NOMO-1 treated with dmso at 0.1 percent for 144 hours (cell line): ENCODE data around the gene GSTM3.
"Not testable (repeated sequence)": the region's sequence is repeated elsewhere in the genome, so short reads cannot be mapped to it uniquely, and the experiment has no call there.

Experiments
- DNase-seq: peaks from one replicate; lab custom pipeline; 2025; ENCODE audit not compliant: unreplicated experiment; lab: John Stamatoyannopoulos, UW

Gene GSTM3

DNA sequence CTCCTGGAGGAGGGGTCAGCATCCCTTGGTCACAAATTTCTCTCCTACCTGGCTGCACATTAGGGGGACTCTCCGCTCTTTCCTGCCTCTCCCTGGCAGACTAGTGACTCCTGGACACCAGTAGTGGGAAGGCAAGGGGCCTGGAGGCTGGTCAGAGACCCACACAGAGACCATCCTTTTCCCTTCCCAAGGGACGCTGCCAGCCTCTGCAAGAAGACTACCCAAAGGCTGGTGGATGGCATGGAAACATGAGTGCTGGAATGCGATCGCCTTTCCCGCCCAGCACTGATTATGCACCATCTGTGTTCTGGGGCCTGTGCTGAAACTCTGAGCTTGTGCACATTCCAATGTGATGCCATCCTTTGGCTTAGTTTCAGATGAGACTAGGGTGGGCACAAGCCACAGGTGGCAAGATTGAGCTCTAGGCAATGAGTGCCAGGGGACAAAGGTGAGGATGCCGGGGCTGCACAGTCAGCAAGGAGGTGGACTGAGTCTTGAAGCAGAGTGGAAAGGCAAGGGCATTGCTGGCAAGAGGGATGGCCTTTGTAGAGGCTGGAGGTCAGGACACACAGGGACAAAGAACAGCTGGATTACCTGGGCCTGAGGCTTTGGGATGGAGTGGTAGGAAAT, 35.5 kb upstream of the GSTM3 start:
- no peak for DNase-seq

DNA sequence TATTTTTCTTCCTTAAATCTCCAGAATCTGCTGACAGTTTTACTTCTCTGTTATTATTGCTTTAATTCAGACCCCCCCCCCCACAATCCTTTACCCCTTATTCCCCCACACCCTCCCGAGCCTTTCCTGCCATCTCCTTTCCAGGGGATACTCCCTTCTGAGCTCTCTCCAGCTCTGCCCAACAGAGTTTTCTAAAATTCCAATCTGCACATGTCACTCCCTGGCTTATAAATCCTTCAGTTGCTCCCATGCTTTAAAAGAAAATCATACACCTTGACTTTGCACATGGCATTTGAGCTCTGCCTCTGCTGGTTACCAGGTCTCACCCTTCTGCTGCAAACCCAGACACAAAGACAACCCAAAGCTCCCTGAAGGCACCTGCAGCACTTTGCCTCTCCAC, 34.6 kb upstream of the GSTM3 start:
- DNase-seq, result no peak

GRCh38 chr1:109773900-109774485, 33.2 kb upstream of the GSTM3 start:
- no peak for DNase-seq

- DNase-seq, result peak; percentile 54
These were observed 32.5 kb upstream of the GSTM3 start for GRCh38 chr1:109773203-109773899.

DNA sequence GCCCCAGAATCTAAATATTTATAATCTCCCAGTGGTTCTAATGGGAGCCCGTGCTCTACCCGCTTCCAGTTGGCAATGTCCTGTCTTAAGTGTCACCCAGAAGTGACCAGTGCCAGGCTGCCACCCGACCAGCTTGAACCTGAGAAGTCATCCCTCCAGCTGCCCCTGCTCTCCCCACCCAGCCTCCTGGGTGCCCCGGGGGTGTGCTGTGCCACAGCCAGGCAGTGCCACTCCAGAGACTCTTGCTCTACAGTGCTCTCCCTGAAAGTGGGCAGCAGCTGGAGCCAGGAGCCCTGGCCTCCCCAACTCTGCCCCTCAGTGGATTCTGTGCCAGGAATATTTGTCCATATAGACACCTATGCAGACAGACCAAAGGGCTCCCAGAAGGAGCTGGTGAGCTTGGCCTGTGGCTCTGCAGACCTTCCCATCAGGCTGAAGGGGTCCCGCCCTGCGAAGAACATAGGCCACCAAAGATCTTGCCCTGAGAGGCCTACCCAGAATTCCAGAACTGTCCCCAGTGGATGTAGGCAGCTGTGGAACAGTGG, 31.9 kb upstream of the GSTM3 start:
- DNase-seq, result no peak

DNA sequence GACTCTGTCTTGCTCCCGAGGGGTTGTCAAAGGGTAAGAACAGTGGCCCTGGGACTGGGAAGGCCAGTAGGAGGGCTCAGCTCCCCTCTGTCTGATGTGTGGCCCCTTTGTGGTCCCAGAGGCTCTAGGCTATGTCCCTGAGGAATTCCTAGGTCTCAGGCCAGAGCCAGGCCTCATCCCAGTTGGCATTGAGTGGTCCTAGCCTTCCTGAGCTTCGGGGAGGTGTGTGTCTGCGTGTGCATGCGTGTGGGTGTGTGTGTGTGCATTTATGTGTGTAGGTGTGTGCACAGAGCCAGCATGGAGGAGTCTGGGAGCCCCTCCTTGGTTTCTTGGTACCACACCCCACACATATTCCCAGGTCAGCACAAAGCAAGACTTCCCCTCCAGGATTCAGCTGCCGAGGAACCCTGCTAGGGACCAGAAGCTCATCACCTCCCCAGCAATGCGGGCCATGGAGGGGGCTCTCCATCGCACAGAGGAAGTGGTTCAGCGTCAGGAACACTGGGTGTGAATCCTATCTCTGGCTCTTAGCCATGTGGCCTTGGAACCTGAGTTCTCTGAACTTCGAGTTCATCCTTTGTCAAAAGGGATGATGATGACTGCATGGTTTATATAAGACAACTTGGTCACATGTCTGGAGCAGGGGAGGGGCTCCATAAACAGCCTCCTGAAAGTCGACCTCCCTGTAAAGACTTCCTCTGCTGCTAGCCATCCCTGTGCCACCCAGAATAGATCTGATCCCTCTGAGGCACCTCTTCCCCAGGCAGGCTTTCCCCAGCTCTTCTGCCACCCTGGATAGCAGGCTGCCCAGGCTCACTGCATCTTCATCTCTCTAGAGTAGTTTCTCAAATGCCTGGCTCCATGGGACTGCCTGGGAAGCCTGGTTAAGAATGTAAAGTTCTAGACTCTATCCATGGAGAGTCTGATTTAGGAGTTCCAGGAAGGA, 31.1 kb upstream of the GSTM3 start:
- no peak for DNase-seq

- DNase-seq, result no peak
These were observed 29.7 kb upstream of the GSTM3 start for GRCh38 chr1:109770331-109771095.

DNA sequence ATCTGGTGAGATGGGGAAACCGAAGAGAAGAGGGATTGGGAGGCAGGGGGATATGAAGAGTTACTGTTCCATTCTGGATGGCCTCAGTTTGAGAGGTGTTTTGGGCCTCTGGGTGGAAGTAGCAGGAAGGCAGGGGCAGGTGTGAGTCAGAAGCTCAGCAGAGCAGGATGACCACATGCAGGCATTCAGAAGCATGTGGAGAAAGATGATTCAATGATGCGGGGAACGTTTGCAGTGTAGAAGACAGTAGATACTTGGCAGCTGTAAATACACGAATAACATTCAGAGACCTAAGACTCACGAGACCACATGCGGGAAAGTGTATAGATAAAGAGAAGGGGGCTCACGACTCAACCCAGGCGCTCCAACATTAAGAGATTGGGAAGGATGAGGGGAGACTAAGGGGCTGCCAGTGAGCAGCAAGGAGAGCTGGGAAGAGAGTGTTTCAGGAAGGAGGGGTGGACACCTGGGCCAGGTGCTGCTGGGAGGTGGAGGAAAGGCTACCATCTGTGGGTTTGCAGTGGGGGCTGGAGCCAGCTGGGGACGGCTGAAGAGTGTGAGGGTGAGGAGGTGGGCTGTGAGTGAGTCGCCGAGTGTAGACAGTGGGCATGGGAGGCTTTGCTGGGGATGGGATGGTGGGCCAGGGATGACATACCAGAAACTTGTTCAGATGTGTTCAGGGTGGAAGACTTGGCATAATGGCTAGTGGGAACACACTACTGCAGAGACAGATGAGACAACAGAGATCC, 28.7 kb upstream of the GSTM3 start:
- no peak for DNase-seq

DNA sequence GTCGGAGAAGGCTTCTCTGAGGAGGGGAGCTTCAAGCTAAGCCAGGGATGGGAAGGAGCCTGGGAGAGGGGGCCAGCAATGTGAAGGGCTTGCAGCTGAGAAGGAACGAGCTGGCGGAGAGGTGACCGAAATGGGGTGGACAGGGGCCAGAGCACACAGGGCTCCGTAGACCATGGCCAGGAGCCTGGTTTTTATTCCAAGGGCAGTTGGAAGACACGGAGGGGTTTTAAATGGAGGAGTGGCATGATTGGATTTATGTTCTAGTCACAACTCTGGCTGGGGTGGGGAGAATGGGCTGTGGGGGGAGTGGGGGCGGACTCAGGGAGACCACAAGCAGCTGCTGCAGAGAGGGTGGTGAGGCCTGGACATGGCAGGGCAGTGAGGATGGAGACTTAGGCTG, 28.0 kb upstream of the GSTM3 start:
- no peak for DNase-seq

DNA sequence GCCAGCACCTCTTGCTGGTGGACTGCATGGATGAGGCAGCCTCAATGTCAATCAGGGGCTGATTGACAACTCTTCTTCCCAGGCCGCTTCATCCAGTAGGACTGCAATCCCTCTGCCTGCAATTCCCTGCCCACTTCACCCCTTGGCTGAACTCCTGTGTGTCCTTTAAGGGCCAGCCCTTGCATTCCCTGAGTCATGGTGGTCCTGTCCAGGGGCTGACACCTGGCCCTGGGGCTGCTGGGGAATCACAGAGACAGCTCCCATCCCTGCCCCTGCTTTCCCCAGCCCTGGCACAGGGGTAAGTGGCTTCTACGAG, 27.5 kb upstream of the GSTM3 start:
- no peak for DNase-seq

DNA sequence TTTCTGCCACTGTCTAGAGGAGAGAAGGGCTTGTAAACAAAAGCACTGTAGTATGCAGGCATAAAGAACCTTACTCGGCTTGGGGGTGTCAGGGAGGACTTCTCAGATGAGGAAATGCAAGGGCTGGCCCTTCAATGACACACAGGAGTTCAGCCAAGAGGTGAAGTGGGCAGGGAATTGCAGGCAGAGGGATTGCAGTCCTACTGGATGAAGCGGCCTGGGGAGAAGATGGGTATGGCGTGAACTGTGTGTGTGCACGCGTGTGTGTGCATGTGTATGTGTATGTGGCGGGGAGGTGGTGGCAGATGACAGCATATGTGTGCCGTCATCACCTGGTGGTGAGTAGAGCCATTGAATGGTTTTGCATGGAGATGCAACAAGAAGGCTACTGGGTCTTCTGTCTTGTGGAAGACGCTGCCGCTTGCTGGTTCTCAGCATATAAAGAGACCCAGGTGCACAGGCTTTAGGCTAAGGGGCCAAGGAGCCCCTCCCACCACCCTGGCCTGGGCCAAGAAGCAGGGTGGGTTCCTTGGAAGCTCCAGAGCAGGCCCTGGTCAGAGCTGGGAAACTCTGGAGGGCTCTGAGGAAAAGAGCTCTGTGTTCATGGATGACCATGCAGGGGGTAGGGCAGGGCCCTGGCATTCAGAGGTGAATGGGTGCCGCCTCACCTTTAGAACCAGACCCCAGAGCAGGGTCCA, 26.9 kb upstream of the GSTM3 start:
- DNase-seq, result no peak

- DNase-seq, result not testable (repeated sequence)
These were observed 26.3 kb upstream of the GSTM3 start for GRCh38 chr1:109766991-109767636.

DNA sequence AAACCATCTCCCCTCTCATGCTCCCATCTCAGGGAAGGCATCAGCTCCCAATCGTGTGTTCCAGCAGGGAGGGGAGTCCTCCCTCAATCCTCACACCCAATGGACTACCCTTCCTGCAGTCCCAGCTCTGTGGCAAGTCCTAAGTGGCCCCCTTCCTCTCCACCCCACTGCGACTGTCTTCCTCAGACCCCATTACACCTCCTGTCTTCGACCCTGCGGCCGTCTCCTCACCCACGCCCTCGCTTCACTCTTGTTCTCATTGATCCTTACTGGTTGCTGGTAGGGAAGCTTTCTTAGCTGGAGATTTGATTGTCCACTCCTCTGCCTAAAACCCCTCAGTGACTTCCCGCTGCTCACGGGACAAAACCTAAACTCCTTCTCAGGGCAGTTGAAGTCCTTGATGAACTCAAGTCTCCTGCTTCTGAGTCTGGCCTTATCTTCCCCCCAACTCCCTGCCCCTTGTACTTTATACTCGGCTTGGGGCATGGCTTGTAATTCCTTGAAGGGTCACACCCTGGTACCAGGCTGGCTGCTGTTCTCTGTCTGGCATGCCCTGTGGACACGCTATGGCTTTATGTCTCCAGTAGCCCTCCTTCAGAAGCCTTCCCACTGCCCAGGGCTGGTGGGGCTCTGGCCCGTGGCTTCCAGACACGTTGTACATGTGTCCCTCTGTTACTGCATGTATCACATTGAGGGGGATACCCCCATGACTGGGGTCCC, 25.2 kb upstream of the GSTM3 start:
- no peak for DNase-seq

- DNase-seq, result no peak
These were observed 24.6 kb upstream of the GSTM3 start for GRCh38 chr1:109765483-109765815.

GRCh38 chr1:109764561-109765482, 24.0 kb upstream of the GSTM3 start:
- DNase-seq, result no peak

GRCh38 chr1:109763646-109764415, 23.0 kb upstream of the GSTM3 start, which contains the start of gene EPS8L3:
TSS of gene EPS8L3 (minus strand) at chr1:109763923. CDS start at chr1:109761749, 2,174 bp downstream.
- no peak for DNase-seq
